Measurements from ENCODE around the gene PERCC1.

The PERCC1 gene

GRCh38 chr16:1389762-1390161 is 41.1 kb upstream of the PERCC1 start:
- CTCF ChIA-PET, result interaction anchor here (1.0 kb wide), 1 partner anchor 11 kb away, joined by 3 read pairs; no protein-coding TSS in a partner anchor
- POLR2A ChIA-PET, result no interaction called here
- no peak for TF ChIP-seq CTCF (IDR thresholded peaks at IDR 0.05; ENCODE audit: control extremely low read depth, extremely low read depth, low read depth, missing control alignments)
- DNase-seq (ENCODE audit: extremely low spot score), result no peak

GRCh38 chr16:1390239-1390779 is 40.6 kb upstream of the PERCC1 start:
- no peak for TF ChIP-seq CTCF (IDR thresholded peaks at IDR 0.05; ENCODE audit: control extremely low read depth, extremely low read depth, low read depth, missing control alignments)
- CTCF ChIA-PET, result interaction anchor here (1.0 to 2.0 kb wide), 2 partner anchors 11 to 27 kb away, joined by 3 to 6 read pairs; no protein-coding TSS in a partner anchor
- POLR2A ChIA-PET, result no interaction called here
- no peak for DNase-seq (ENCODE audit: extremely low spot score)

GRCh38 chr16:1392826-1393225 is 38.1 kb upstream of the PERCC1 start:
- ChIA-PET CTCF (no interaction called here), POLR2A (no interaction called here)
- no peak for DNase-seq (ENCODE audit: extremely low spot score)
- TF ChIP-seq CTCF (IDR thresholded peaks at IDR 0.05; ENCODE audit: control extremely low read depth, extremely low read depth, low read depth, missing control alignments), result no peak

GRCh38 chr16:1393613-1394176 is 37.2 kb upstream of the PERCC1 start:
- TF ChIP-seq CTCF (IDR thresholded peaks at IDR 0.05; ENCODE audit: control extremely low read depth, extremely low read depth, low read depth, missing control alignments), result no peak
- ChIA-PET POLR2A (interaction anchor here (0.5 kb wide), 1 partner anchor 15 kb away, joined by 3 read pairs; no protein-coding TSS in a partner anchor), CTCF (no interaction called here)

GRCh38 chr16:1394367-1394951 is 36.4 kb upstream of the PERCC1 start:
- no peak for DNase-seq (ENCODE audit: extremely low spot score)
- POLR2A ChIA-PET, result interaction anchor here (0.5 kb wide), 1 partner anchor 14 kb away, joined by 3 read pairs; no protein-coding TSS in a partner anchor
- CTCF ChIA-PET, result no interaction called here
- TF ChIP-seq CTCF (IDR thresholded peaks at IDR 0.05; ENCODE audit: control extremely low read depth, extremely low read depth, low read depth, missing control alignments), result no peak

More at GRCh38 chr16:1393613-1394176, 37.2 kb upstream of the PERCC1 start:
- no peak for DNase-seq (ENCODE audit: extremely low spot score)

GRCh38 chr16:1395444-1396031 is 35.3 kb upstream of the PERCC1 start:
- CTCF ChIA-PET, result interaction anchor here (1.3 kb wide), 1 partner anchor 32 kb away, joined by 7 read pairs; no protein-coding TSS in a partner anchor
- DNase-seq (ENCODE audit: extremely low spot score), result no peak
- no peak for TF ChIP-seq CTCF (IDR thresholded peaks at IDR 0.05; ENCODE audit: control extremely low read depth, extremely low read depth, low read depth, missing control alignments)
- POLR2A ChIA-PET, result no interaction called here

Measured in GM10248 (cell line).